HG03097 (cell line): ENCODE measurements around the gene PPP6R2.
A peak's percentile ranks its signal among the peaks of the same experiment; 100 is the strongest.

Experiments used
- ATAC-seq: cut with Tn5 transposase; IDR thresholded peaks from one replicate; pipeline ENCODE4 v1.9.1; 2021; ENCODE audit not compliant: unreplicated experiment, low FRiP score

PPP6R2 gene

GRCh38 chr22:50305923-50306566 is 37.1 kb upstream of the PPP6R2 start:
- ATAC-seq: no peak

GRCh38 chr22:50306753-50307749 is 36.1 kb upstream of the PPP6R2 start, which contains the start of gene PLXNB2:
TSS of gene PLXNB2 (minus strand) at chr22:50307646. CDS start at chr22:50290584, 17,062 bp downstream.
- ATAC-seq: no peak

GRCh38 chr22:50307890-50308596 is 35.1 kb upstream of the PPP6R2 start:
- ATAC-seq: no peak

- no peak for ATAC-seq
Observed at GRCh38 chr22:50308597-50308935, 34.6 kb upstream of the PPP6R2 start.

- ATAC-seq: no peak
Observed at GRCh38 chr22:50308986-50309600, 34.0 kb upstream of the PPP6R2 start.

- ATAC-seq: no peak
Observed at GRCh38 chr22:50309601-50309991, 33.5 kb upstream of the PPP6R2 start.

GRCh38 chr22:50310031-50310722 is 33.0 kb upstream of the PPP6R2 start:
- no peak for ATAC-seq

GRCh38 chr22:50310949-50311444 is 32.1 kb upstream of the PPP6R2 start:
- no peak for ATAC-seq

GRCh38 chr22:50311606-50312351 is 31.3 kb upstream of the PPP6R2 start:
- ATAC-seq: no peak

- no peak for ATAC-seq
Observed at GRCh38 chr22:50312371-50312770, 30.8 kb upstream of the PPP6R2 start.

GRCh38 chr22:50313021-50313420 is 30.1 kb upstream of the PPP6R2 start:
- ATAC-seq: no peak

GRCh38 chr22:50313600-50313999 is 29.5 kb upstream of the PPP6R2 start:
- no peak for ATAC-seq

GRCh38 chr22:50314081-50314454 is 29.1 kb upstream of the PPP6R2 start:
- no peak for ATAC-seq

GRCh38 chr22:50314455-50315288 is 28.5 kb upstream of the PPP6R2 start:
- peak; percentile 55 for ATAC-seq

- peak; percentile 1 for ATAC-seq
Observed at GRCh38 chr22:50315289-50316113, 27.6 kb upstream of the PPP6R2 start.

- ATAC-seq: no peak
Observed at GRCh38 chr22:50316114-50317065, 26.7 kb upstream of the PPP6R2 start.
